Smooth muscle cell (in vitro differentiated cells): ENCODE results near the gene GRPEL2. TPM values are rescaled to one million over a fixed set of nuclear protein-coding genes. Genes with fewer than 3 reads are reported as not detected.
A peak's percentile ranks its signal among the peaks of the same experiment; 100 is the strongest.

Experiments used
- DNase-seq: peaks from one replicate; lab custom pipeline; 2025; ENCODE audit not compliant: unreplicated experiment; lab: John Stamatoyannopoulos, UW
- H2AFZ ChIP-seq: fragments of 200-600 bp; sonication (generic); 2 replicates; pipeline ENCODE4 v1.6.0; 2016; ENCODE audit warnings: antibody characterized with exemption, low read depth, mild to moderate bottlenecking
- H3F3A ChIP-seq: fragments of 200-600 bp; sonication (generic); 2 replicates; pipeline ENCODE4 v1.6.0; 2017; ENCODE audit warnings: antibody characterized with exemption, low read depth
- H3K27ac ChIP-seq: fragments of 200-600 bp; sonication (generic); 2 replicates; pipeline ENCODE4 v1.5.1; 2016; ENCODE audit warnings: low read depth, mild to moderate bottlenecking
- H3K27me3 ChIP-seq: fragments of 200-600 bp; sonication (generic); 2 replicates; pipeline ENCODE4 v1.6.1; 2016; ENCODE audit warnings: low read depth, mild to moderate bottlenecking
- H3K36me3 ChIP-seq: fragments of 200-600 bp; sonication (generic); 2 replicates; pipeline ENCODE4 v1.5.1; 2016; ENCODE audit warnings: low read depth
- H3K4me1 ChIP-seq: fragments of 200-600 bp; sonication (generic); 2 replicates; pipeline ENCODE4 v1.5.1; 2016; ENCODE audit warnings: low read depth
- H3K4me2 ChIP-seq: fragments of 200-600 bp; sonication (generic); 2 replicates; pipeline ENCODE4 v1.6.0; 2016; ENCODE audit warnings: mild to moderate bottlenecking
- H3K4me3 ChIP-seq: fragments of 200-600 bp; sonication (generic); 2 replicates; pipeline ENCODE4 v1.5.1; 2016; ENCODE audit warnings: mild to moderate bottlenecking
- H3K79me2 ChIP-seq: fragments of 200-600 bp; sonication (generic); 2 replicates; pipeline ENCODE4 v1.6.0; 2016; ENCODE audit warnings: low read depth, mild to moderate bottlenecking
- H3K9ac ChIP-seq: fragments of 200-600 bp; sonication (generic); 2 replicates; pipeline ENCODE4 v1.6.0; 2016; ENCODE audit warnings: low read depth
- H3K9me3 ChIP-seq: fragments of 200-600 bp; sonication (generic); replicated peaks from 2 replicates; pipeline ENCODE4 v1.5.1; 2016; ENCODE audit warnings: low read depth
- H4K20me1 ChIP-seq: fragments of 200-600 bp; sonication (generic); 2 replicates; pipeline ENCODE4 v1.6.0; 2016; ENCODE audit warnings: low read depth
- CTCF ChIP-seq: fragments of 200-600 bp; sonication (generic); IDR thresholded peaks from 2 replicates; pipeline ENCODE4 v1.5.1; 2017; ENCODE audit warnings: borderline replicate concordance, mild to moderate bottlenecking, antibody characterized with exemption; ENCODE audit not compliant: insufficient read depth, poor library complexity, severe bottlenecking
- WGBS: methylation state at CpG from one replicate; pipeline ENCODE4 v1.1.7; 2016; ENCODE audit warnings: low lambda C conversion rate; 5-methylcytosine and 5-hydroxymethylcytosine counted together
- polyA plus RNA-seq: library from polyadenylated mRNA; unstranded; fragments of >200 nt; fragmentation: Nextera tagmentation; extraction: Ambion mirVana; gene quantifications from 2 replicates; pipeline ENCODE4 v1.2.1, GENCODE V29; 2016
- total RNA-seq: library from RNA; depleted of rRNA; stranded (reverse); fragments of >200 nt; gene quantifications from 2 replicates; pipeline ENCODE4 v1.2.3, GENCODE V29; 2014

Gene GRPEL2
- total and polyA plus RNA-seq, 2 experiments from 2014 or later = 5.2 to 13.0 TPM

- no peaks in the 10 kb centered on the region for H3K4me1 ChIP-seq
- H3F3A ChIP-seq = no peaks in the 10 kb centered on the region
- H3K36me3 ChIP-seq = no peaks in the 10 kb centered on the region
- H3K9me3 ChIP-seq = no peaks in the 10 kb centered on the region
- H3K27me3 ChIP-seq = no peaks in the 10 kb centered on the region
- no peaks in the 10 kb centered on the region for H4K20me1 ChIP-seq
- WGBS = 87% methylated on average over 3 of the region's 3 CpGs
- TF ChIP-seq CTCF = no peak
- no peaks in the 10 kb centered on the region for H3K79me2 ChIP-seq
- no peak overlapping the region for H2AFZ ChIP-seq
- no peak overlapping the region for H3K27ac ChIP-seq
- H3K4me3 ChIP-seq = no peak overlapping the region
- H3K9ac ChIP-seq = no peak overlapping the region
- DNase-seq = no peak
- H3K4me2 ChIP-seq = no peak overlapping the region
These were observed 18.7 kb upstream of the GRPEL2 start for GRCh38 chr5:149326611-149327010.

GRCh38 chr5:149328177-149328576, 17.1 kb upstream of the GRPEL2 start:
- Histone ChIP-seq H3F3A (no peaks in the 10 kb centered on the region), H3K27ac (no peak overlapping the region), H3K9me3 (no peaks in the 10 kb centered on the region), H3K36me3 (no peaks in the 10 kb centered on the region), H3K4me2 (no peak overlapping the region), H3K9ac (no peak overlapping the region), H3K27me3 (no peaks in the 10 kb centered on the region), H4K20me1 (no peaks in the 10 kb centered on the region), H3K79me2 (no peaks in the 10 kb centered on the region), H3K4me3 (no peak overlapping the region), H2AFZ (no peak overlapping the region), H3K4me1 (no peaks in the 10 kb centered on the region)
- no peak for TF ChIP-seq CTCF
- no peak for DNase-seq
- WGBS = 90% methylated on average over 5 of the region's 5 CpGs

- H3K4me2 ChIP-seq = no peak overlapping the region
- H3K9ac ChIP-seq = no peak overlapping the region
- 81% methylated on average over 2 of the region's 2 CpGs for WGBS
These were observed 11.4 kb upstream of the GRPEL2 start for GRCh38 chr5:149333711-149334443.

More at GRCh38 chr5:149333711-149334443, 11.4 kb upstream of the GRPEL2 start:
- Histone ChIP-seq H4K20me1 (no peaks in the 10 kb centered on the region), H3K4me3 (no peak overlapping the region), H3K9me3 (no peaks in the 10 kb centered on the region), H3F3A (no peaks in the 10 kb centered on the region), H3K27me3 (peaks cover 26% of the 10 kb centered on the region), H3K79me2 (no peaks in the 10 kb centered on the region), H2AFZ (no peak overlapping the region), H3K36me3 (no peaks in the 10 kb centered on the region), H3K27ac (peak overlapping the region; percentile 13), H3K4me1 (no peaks in the 10 kb centered on the region)
- TF ChIP-seq CTCF = no peak
- DNase-seq = no peak
